Colonic mucosa (tissue), 4 donors: ENCODE measurements around the gene ENDOU. TPM values are rescaled to one million over a fixed set of nuclear protein-coding genes. Genes with fewer than 3 reads are reported as not detected.

Source experiments
- DNase-seq: peaks from one replicate; pipeline ENCODE4 v3.0.0-alpha.2; 2020
- H3K27ac ChIP-seq: fragments of 200-600 bp; one replicate; pipeline ENCODE4 v1.8.0; 2021
- H3K27me3 ChIP-seq: fragments of 200-600 bp; one replicate; pipeline ENCODE4 v1.8.0; 2021
- H3K36me3 ChIP-seq: fragments of 200-600 bp; one replicate; pipeline ENCODE4 v1.8.0; 2021
- H3K4me1 ChIP-seq: fragments of 200-600 bp; one replicate; pipeline ENCODE4 v1.8.0; 2021; ENCODE audit warnings: mild to moderate bottlenecking
- H3K4me3 ChIP-seq: fragments of 200-600 bp; one replicate; pipeline ENCODE4 v1.8.0; 2021
- H3K9ac ChIP-seq, 2 donors: one replicate each; pipeline ENCODE4 v1.7.0; 2013; ENCODE audit warnings: control low read depth in 2 of 2, low read depth in 2 of 2, low read length in 2 of 2
- H3K9me3 ChIP-seq: fragments of 200-600 bp; one replicate; pipeline ENCODE4 v1.8.0; 2021
- intact Hi-C: fragments of 100-400 bp; cut with DNase I; formaldehyde crosslinking; loops from one replicate; pipeline ENCODE4 v1.14.1; 2022
- total RNA-seq, 2 donors: library from RNA; stranded (reverse); fragmentation: NEBNext Ultra II Directional in 1 of 2; extraction: Animal tissue kit (Norgen Biotek cat#: 25700) in 1 of 2; gene quantifications; one replicate each; pipeline ENCODE4 v1.2.1, GENCODE V29; 2021
- TF ChIP-seq, protein P1 (sequence below): fragments of 200-600 bp; IDR thresholded peaks from one replicate; pipeline ENCODE4 v1.8.0; 2022; ENCODE audit warnings: antibody characterized with exemption, mild to moderate bottlenecking
- donor health status: healthy.
- donor health status: DM: no; HTN: no; CAD: no.
- donor health status: DM: no; HTN: no; CAD: no.

ENDOU gene
- total RNA-seq, 2 donors from 2014 or later, result not detected

DNA sequence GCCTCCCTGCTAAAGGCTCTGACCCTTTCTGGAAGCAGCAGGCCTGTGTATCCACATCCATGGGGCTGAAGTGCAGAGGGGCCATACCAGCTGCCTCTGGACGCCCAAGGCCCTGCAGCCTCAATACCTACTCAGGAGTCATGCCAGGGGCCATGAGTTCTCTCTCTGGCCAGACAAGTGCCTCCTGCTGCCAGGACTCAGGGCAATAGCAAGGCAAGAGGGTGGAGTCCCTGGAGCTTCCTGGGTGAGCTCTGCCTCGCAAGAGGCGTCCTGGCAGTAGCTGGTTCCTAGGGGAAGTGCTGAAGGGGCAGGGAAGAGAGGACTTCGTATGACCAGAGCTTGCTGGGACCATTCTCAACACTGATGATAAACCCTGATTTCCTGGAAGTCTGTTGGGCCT lies 10.9 kb upstream of the ENDOU start:
- Histone ChIP-seq H3K27ac (peak overlapping the region; percentile 45), H3K9me3 (no peaks in the 10 kb centered on the region), H3K4me3 (no peak overlapping the region), H3K36me3 (no peaks in the 10 kb centered on the region), H3K27me3 (no peaks in the 10 kb centered on the region), H3K4me1 (peaks cover 6% of the 10 kb centered on the region), H3K9ac (peak overlapping the region in 1 of 2 donors; percentile 46)
- TF ChIP-seq, protein P1, sequence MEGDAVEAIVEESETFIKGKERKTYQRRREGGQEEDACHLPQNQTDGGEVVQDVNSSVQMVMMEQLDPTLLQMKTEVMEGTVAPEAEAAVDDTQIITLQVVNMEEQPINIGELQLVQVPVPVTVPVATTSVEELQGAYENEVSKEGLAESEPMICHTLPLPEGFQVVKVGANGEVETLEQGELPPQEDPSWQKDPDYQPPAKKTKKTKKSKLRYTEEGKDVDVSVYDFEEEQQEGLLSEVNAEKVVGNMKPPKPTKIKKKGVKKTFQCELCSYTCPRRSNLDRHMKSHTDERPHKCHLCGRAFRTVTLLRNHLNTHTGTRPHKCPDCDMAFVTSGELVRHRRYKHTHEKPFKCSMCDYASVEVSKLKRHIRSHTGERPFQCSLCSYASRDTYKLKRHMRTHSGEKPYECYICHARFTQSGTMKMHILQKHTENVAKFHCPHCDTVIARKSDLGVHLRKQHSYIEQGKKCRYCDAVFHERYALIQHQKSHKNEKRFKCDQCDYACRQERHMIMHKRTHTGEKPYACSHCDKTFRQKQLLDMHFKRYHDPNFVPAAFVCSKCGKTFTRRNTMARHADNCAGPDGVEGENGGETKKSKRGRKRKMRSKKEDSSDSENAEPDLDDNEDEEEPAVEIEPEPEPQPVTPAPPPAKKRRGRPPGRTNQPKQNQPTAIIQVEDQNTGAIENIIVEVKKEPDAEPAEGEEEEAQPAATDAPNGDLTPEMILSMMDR, result no peak
- no peak for DNase-seq
- intact Hi-C loops, result no loop called here

DNA sequence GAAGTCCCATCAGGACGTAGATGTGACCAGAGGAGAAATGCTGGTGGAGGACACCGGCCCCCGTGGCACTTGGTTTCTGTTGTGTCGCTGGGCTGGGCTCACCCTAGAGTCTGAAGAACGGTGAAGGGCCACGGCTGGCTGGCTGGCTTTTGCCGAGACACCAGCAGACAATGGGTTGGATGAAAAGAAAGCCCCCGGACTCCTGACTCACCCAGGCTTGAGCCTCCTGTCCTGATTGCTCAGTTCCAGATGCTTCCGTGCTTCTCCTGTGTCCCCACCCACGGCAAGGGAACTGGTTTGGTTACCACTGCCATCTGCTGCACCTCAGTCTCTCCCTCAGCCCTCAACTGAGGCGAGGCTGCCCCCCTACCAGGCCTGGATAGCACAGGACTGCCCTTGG lies 10.4 kb upstream of the ENDOU start:
- TF ChIP-seq, protein P1, result no peak
- H3K27ac ChIP-seq, result no peak overlapping the region
- peak overlapping the region in 1 of 2 donors; percentile 12 for H3K9ac ChIP-seq
- no peak for DNase-seq
- H3K9me3 ChIP-seq, result no peaks in the 10 kb centered on the region
- H3K4me3 ChIP-seq, result no peak overlapping the region
- intact Hi-C loops, result no loop called here
- no peaks in the 10 kb centered on the region for H3K36me3 ChIP-seq
- H3K4me1 ChIP-seq, result peaks cover 4% of the 10 kb centered on the region
- H3K27me3 ChIP-seq, result no peaks in the 10 kb centered on the region

DNA sequence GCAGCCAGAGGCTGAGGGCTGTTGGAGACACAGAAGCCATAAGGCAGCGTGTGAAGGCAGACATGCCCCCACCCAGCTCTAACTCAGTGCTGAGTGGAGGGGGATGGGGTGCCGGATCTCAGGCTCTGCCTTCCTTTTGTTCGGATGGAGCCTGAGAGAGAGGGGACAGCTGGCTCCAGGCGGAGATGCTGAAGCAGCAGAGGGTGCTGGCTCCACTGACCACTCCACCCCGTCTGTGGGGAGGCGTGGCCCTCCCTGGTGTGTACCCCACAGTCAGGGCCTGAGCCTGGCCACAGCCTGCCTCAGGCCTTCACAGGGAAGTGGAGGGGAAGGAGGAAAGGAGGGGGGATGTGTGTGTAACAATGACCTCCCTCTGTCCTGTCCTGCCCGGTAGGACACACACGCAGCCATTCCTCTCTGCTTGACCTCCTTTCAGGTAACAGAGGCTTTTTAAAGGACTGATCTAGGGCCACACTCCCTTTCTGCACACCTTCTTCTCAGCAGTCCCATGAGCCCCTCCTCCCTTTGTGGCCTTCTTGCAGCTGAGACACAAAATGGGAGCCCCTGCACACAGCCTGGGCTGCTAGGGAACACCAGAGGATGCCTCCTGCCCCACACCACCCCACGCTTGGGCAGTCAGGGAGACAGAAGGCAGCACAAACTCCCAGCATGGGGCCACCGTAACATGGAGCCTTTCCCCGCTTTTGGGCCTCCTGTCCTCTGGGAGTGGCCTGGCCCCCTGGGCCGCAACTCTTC lies 9.6 kb upstream of the ENDOU start:
- no peaks in the 10 kb centered on the region for H3K36me3 ChIP-seq
- H3K4me3 ChIP-seq, result no peak overlapping the region
- H3K27me3 ChIP-seq, result no peaks in the 10 kb centered on the region
- intact Hi-C loops, result no loop called here
- no peaks in the 10 kb centered on the region for H3K9me3 ChIP-seq
- no peak overlapping the region for H3K27ac ChIP-seq
- H3K4me1 ChIP-seq, result peaks cover 4% of the 10 kb centered on the region
- no peak for DNase-seq
- TF ChIP-seq, protein P1, result no peak
- H3K9ac ChIP-seq, result peak overlapping the region; percentile 5 to 26

DNA sequence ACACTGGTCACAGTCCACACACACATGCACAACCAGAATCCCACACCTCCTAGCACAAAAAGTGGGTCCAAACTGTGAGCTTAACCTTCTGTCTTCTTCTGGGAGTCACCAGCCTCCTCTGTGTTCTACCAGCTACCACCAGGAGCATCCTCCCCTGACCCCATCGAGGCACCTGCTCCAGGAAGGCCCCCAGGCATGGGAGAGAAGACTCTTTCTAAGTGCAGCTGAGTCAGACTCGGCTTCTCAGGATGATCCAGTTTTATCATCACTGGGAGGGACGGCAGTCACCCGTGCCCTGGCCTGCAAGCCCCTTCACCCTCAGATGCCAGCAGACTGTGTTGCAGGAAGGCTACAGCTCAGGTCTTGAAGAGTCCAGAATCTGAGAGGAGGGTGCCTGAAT lies 7.9 kb upstream of the ENDOU start:
- H3K9me3 ChIP-seq, result no peaks in the 10 kb centered on the region
- no peaks in the 10 kb centered on the region for H3K27me3 ChIP-seq
- TF ChIP-seq, protein P1, result no peak
- H3K36me3 ChIP-seq, result no peaks in the 10 kb centered on the region
- H3K9ac ChIP-seq, result no peak overlapping the region
- intact Hi-C loops, result no loop called here
- H3K4me1 ChIP-seq, result peaks cover 4% of the 10 kb centered on the region
- H3K4me3 ChIP-seq, result no peak overlapping the region
- no peak overlapping the region for H3K27ac ChIP-seq
- no peak for DNase-seq

DNA sequence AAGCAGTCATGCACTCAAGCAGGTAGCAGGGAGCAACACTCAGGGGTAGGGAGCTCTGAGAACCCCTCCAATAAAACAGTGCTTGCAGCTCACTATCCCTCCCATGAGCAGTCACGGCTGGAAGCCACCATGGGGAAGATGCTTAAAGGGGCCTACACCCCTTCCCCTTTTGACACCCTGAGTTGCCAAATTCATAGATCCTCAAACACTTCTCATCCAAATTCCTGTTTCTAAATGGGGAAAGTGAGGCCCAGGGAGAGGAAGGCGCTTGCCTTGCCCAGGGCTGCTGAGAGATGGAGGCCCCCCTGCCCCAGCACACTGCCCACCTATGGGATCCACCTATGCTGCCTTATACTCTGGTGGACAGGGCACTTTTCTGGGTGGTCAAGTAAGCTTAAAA lies 7.2 kb upstream of the ENDOU start:
- Histone ChIP-seq H3K9me3 (no peaks in the 10 kb centered on the region), H3K36me3 (no peaks in the 10 kb centered on the region), H3K4me3 (no peak overlapping the region), H3K9ac (no peak overlapping the region), H3K27ac (no peak overlapping the region), H3K4me1 (peaks cover 4% of the 10 kb centered on the region), H3K27me3 (no peaks in the 10 kb centered on the region)
- TF ChIP-seq, protein P1, result no peak
- no peak for DNase-seq
- intact Hi-C loops, result no loop called here
